Measurements from ENCODE around the gene SMPD3.

- TF ChIP-seq POLR2AphosphoS5 (IDR thresholded peaks at IDR 0.05) (no peak), POLR2A (IDR thresholded peaks at IDR 0.05) (no peak)
Measured at GRCh38 chr16:68486502-68487202, 38.3 kb upstream of the SMPD3 start.

Data from spleen (tissue), 3 donors.